Mucosa of descending colon (tissue), 3 donors: Measurements from ENCODE around the gene ABCF2. TPM values are rescaled to one million over a fixed set of nuclear protein-coding genes. Genes with fewer than 3 reads are reported as not detected.

Experiments used
- ATAC-seq: fragments of 200-7000 bp; cut with Tn5 transposase; one replicate; pipeline ENCODE4 v1.9.1; 2020; ENCODE audit warnings: mild to moderate bottlenecking, moderate library complexity
- DNase-seq, 3 donors: peaks; one replicate each; pipeline ENCODE4 v3.0.0-alpha.2; 2020
- H3K36me3 ChIP-seq: fragments of 200-600 bp; one replicate; pipeline ENCODE4 v1.8.0; 2021; ENCODE audit warnings: low read depth, mild to moderate bottlenecking
- H3K4me1 ChIP-seq: fragments of 200-600 bp; one replicate; pipeline ENCODE4 v1.8.0; 2021; ENCODE audit warnings: low read depth, mild to moderate bottlenecking
- H3K4me3 ChIP-seq: fragments of 200-600 bp; one replicate; pipeline ENCODE4 v1.8.0; 2021; ENCODE audit warnings: mild to moderate bottlenecking
- H3K9me3 ChIP-seq: fragments of 200-600 bp; one replicate; pipeline ENCODE4 v1.8.0; 2021; ENCODE audit warnings: mild to moderate bottlenecking
- intact Hi-C, 2 donors: fragments of 100-400 bp; cut with DNase I in 1 of 2; cut with micrococcal nuclease in 1 of 2; formaldehyde crosslinking; loops; one replicate each; pipeline versions ENCODE4 v1.11.0 to v1.11.1; 2022; cut with DNase I, micrococcal nuclease
- total RNA-seq, 3 donors: library from RNA; stranded (reverse); fragmentation: NEBNext Ultra II Directional in 2 of 3; extraction: Animal tissue kit (Norgen Biotek cat#: 25700) in 2 of 3; gene quantifications; one replicate each; pipeline versions ENCODE4 v1.2.1 to v1.2.4, GENCODE V29; 2021 to 2023
- TF ChIP-seq, protein P1 (sequence below): fragments of 200-600 bp; IDR thresholded peaks from one replicate; pipeline ENCODE4 v1.8.0; 2022; ENCODE audit warnings: antibody characterized with exemption, mild to moderate bottlenecking
- donor health status: DM: no; HTN: no; CAD: no; lungs with moderate emphysema.
- donor health status: DM: no; HTN: no; CAD: no.
- donor health status: DM: no; HTN: yes; CAD: no.

The ABCF2 gene
- total RNA-seq, 3 donors from 2014 or later, result 27.0 to 36.4 (median 28.4) TPM

DNA sequence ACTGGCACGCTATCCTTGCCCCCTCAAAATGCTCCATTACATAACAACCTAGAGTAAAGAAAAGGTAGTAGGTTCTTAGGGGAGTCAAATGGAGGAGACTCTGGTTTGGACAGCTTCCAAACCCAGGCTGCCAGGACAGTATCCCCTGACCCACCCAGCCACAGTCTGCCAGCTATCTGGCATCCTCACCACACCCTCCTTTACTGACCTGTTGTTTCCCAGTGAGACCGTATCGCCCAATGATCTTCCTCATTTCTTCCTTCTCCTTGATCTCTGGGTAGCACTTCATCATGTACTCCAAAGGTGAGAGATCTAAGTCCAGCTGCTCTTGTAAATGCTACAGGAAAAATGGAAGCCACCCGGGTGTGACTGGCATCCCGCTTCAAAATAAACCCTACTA lies 11.6 kb downstream of the ABCF2 start:
- Histone ChIP-seq H3K4me1 (peaks cover 3% of the 10 kb centered on the region), H3K36me3 (peaks cover 4% of the 10 kb centered on the region), H3K9me3 (no peaks in the 10 kb centered on the region), H3K4me3 (no peak overlapping the region)
- ATAC-seq, result peak; percentile 93
- intact Hi-C loops, result no loop called here
- TF ChIP-seq, protein P1, sequence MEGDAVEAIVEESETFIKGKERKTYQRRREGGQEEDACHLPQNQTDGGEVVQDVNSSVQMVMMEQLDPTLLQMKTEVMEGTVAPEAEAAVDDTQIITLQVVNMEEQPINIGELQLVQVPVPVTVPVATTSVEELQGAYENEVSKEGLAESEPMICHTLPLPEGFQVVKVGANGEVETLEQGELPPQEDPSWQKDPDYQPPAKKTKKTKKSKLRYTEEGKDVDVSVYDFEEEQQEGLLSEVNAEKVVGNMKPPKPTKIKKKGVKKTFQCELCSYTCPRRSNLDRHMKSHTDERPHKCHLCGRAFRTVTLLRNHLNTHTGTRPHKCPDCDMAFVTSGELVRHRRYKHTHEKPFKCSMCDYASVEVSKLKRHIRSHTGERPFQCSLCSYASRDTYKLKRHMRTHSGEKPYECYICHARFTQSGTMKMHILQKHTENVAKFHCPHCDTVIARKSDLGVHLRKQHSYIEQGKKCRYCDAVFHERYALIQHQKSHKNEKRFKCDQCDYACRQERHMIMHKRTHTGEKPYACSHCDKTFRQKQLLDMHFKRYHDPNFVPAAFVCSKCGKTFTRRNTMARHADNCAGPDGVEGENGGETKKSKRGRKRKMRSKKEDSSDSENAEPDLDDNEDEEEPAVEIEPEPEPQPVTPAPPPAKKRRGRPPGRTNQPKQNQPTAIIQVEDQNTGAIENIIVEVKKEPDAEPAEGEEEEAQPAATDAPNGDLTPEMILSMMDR, result no peak
- peak in 2 of 3 donors; percentile 34 to 44 for DNase-seq

DNA sequence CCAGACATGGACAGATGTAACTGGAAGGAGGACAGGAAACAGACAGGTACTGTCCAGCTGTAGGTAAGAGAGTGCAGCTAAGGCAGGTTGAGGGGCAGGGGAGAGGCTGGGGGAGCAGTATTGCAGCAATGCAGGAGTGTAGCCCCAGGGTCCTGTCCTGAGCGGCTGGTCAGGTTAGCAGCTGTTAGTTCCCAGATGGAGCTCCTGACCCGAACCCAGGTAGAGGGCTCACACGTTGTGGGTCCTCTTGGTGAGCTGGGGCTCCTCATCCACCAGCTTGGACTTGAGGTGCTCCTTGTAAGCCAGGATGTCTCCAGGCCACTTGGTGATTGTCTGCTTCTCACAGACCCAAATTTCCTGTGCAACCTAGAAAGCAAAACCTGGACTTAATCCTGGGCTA lies 13.2 kb downstream of the ABCF2 start:
- TF ChIP-seq, protein P1, result no peak
- Histone ChIP-seq H3K4me1 (peaks cover 3% of the 10 kb centered on the region), H3K4me3 (no peak overlapping the region), H3K9me3 (no peaks in the 10 kb centered on the region), H3K36me3 (peaks cover 4% of the 10 kb centered on the region)
- intact Hi-C loops, result no loop called here
- DNase-seq (no peak), ATAC-seq (no peak)

DNA sequence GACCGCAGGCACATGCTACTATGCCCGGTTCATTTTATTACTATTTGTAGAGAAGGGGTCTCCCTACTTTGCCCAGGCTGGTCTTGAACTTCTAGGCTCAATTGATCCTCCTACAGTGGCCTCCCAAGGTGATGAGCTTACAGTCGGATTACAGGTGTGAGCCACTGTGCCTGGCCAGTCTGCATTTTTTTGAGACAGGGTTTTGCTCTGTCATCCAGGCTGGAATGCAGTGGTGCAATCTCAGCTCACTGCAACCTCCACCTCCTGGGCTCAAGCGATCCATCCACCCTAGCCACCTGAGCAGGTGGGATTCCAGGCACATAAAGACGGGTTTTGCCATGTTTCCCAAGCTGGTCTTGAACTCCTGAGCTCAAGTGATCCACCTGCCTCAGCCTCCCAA lies 14.4 kb downstream of the ABCF2 start:
- ATAC-seq (no peak), DNase-seq (no peak)
- intact Hi-C loops, result no loop called here
- Histone ChIP-seq H3K4me1 (peaks cover 3% of the 10 kb centered on the region), H3K36me3 (peaks cover 4% of the 10 kb centered on the region), H3K9me3 (no peaks in the 10 kb centered on the region), H3K4me3 (no peak overlapping the region)
- TF ChIP-seq, protein P1, result no peak

DNA sequence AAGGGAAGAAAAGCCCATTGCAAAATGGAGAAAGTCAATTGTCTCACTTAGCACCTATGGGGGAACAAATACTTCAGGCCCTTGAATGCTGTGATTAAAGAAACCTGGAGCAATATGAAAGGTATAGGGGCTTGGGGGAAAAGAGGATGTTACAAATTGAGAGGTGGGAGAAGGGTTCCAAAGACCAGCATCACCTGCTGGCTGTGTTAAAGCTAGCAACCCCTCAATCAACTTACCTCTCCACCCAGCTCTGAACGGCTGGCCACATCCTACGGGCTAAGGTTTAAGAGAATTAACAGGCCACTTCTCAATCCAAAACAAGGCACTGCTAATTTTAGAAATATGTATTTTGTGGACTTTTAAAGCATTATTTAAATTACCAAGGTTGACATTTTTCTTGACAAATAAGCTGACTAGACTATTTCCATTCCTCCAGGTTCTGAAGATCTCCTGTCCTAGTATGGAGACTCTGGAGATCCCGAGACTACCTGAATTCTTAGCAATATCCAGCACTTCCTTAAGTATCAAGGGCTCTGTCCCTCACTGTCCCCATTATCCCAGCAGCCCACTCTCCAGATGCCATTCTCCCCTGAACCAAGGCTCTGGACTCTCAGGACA lies 15.7 kb downstream of the ABCF2 start:
- H3K36me3 ChIP-seq, result peaks cover 4% of the 10 kb centered on the region
- intact Hi-C loops, result no loop called here
- H3K4me3 ChIP-seq, result no peak overlapping the region
- DNase-seq (peak in 1 of 3 donors; percentile 9), ATAC-seq (no peak)
- H3K9me3 ChIP-seq, result no peaks in the 10 kb centered on the region
- TF ChIP-seq, protein P1, result no peak
- H3K4me1 ChIP-seq, result peaks cover 3% of the 10 kb centered on the region

DNA sequence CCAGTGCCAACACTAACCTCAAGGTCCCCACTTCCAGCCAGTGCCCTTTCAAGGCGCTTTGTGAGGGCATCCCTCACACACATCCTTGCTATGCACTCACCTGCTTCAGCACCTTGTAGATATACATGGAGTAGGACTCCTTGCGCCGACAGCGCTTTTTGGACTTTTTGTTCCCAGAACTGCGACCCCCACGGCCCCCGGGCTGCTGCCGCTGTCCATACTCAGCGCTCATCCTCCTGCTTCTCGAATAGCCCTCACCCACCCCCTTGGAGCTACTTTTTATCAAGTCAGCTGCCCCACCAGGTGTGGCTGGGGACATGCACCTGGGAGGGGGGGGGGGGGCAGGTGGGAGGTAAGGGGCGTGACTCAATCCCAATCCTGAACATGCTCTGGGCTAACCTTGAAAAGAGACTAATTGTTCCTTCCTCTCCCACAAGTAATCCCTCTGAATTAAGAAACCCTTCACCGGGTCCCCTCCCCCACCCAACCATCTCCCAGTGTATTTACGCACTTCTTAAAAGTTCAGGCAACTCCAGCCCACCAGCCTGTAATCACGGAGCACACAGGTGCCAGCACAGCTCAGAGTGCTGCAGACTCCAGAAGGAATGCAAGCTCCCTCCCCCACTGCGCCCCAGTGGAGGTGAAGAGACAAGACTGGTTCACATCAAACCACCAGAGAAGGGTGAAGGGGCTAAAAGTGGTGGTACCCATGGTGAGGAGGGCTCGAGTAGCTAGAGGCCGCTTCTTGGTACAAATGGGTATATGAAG lies 16.7 kb downstream of the ABCF2 start, which contains the start of gene H2BK1:
Gene H2BK1 (minus strand): TSS at position 402 of the 768 bp plus-strand sequence. CDS start 170 bp downstream, at position 232.
- no peaks in the 10 kb centered on the region for H3K9me3 ChIP-seq
- H3K36me3 ChIP-seq, result no peaks in the 10 kb centered on the region
- TF ChIP-seq, protein P1, result no peak
- no peak within 1 kb of the TSS for H3K4me3 ChIP-seq
- DNase-seq (peak in 1 of 3 donors; percentile 16), ATAC-seq (no peak)
- intact Hi-C loops, result no loop called here
- H3K4me1 ChIP-seq, result no peaks in the 10 kb centered on the region
